ENCODE results near the gene ZNF532.

GRCh38 chr18:58941426-58942099, 76.9 kb downstream of the ZNF532 start:
- TF ChIP-seq POLR2AphosphoS5 (IDR thresholded peaks at IDR 0.05; ENCODE audit: borderline replicate concordance, low read depth, low read length) (no peak), EZH2 (IDR thresholded peaks at IDR 0.05) (no peak), FOXP2 (optimal IDR thresholded peaks at IDR 0.05; ENCODE audit: control extremely low read depth, extremely low read length, insufficient read depth) (no peak)

Data from SK-N-MC (cell line).